HG03354 (cell line): Measurements from ENCODE around the gene SHROOM2.
"Not testable (repeated sequence)": the region's sequence is repeated elsewhere in the genome, so short reads cannot be mapped to it uniquely, and the experiment has no call there.

ENCODE experiments used
- ATAC-seq: cut with Tn5 transposase; IDR thresholded peaks from one replicate; pipeline ENCODE4 v1.9.1; 2021; ENCODE audit warnings: mild to moderate bottlenecking; ENCODE audit not compliant: unreplicated experiment, poor library complexity, severe bottlenecking

SHROOM2 gene, protein sequence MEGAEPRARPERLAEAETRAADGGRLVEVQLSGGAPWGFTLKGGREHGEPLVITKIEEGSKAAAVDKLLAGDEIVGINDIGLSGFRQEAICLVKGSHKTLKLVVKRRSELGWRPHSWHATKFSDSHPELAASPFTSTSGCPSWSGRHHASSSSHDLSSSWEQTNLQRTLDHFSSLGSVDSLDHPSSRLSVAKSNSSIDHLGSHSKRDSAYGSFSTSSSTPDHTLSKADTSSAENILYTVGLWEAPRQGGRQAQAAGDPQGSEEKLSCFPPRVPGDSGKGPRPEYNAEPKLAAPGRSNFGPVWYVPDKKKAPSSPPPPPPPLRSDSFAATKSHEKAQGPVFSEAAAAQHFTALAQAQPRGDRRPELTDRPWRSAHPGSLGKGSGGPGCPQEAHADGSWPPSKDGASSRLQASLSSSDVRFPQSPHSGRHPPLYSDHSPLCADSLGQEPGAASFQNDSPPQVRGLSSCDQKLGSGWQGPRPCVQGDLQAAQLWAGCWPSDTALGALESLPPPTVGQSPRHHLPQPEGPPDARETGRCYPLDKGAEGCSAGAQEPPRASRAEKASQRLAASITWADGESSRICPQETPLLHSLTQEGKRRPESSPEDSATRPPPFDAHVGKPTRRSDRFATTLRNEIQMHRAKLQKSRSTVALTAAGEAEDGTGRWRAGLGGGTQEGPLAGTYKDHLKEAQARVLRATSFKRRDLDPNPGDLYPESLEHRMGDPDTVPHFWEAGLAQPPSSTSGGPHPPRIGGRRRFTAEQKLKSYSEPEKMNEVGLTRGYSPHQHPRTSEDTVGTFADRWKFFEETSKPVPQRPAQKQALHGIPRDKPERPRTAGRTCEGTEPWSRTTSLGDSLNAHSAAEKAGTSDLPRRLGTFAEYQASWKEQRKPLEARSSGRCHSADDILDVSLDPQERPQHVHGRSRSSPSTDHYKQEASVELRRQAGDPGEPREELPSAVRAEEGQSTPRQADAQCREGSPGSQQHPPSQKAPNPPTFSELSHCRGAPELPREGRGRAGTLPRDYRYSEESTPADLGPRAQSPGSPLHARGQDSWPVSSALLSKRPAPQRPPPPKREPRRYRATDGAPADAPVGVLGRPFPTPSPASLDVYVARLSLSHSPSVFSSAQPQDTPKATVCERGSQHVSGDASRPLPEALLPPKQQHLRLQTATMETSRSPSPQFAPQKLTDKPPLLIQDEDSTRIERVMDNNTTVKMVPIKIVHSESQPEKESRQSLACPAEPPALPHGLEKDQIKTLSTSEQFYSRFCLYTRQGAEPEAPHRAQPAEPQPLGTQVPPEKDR (N-terminal part only)

GRCh38 chrX:9785944-9786797 is at the start of gene SHROOM2:
Gene SHROOM2, plus strand, starts transcription at chrX:9786429. Its CDS starts 117 bp downstream, at chrX:9786546.
- ATAC-seq: no peak

- no peak for ATAC-seq
Measured at GRCh38 chrX:9737363-9737762, 48.9 kb upstream of the SHROOM2 start.

DNA sequence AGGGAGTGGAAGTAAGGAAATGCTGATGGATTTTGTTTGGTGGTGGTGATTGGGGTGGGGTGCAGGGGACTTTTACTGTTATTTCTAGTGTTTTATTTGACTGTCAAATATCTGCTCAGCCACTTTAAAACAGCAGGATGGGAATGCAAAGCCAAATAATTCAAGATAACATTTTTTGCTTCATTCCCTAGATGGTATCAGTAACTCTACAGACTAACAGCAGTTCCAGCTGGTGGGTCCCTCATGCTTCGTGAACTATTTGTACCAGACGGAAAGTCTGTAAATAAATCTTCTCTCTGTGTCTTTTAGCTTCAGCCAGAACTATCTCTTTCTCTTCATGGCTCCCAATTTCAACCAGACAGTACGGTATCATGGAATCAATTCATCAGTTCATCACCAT is 48.1 kb upstream of the SHROOM2 start:
- no peak for ATAC-seq

- no peak for ATAC-seq
Measured at GRCh38 chrX:9739130-9739529, 47.1 kb upstream of the SHROOM2 start.

- no peak for ATAC-seq
Measured at GRCh38 chrX:9745417-9746115, 40.7 kb upstream of the SHROOM2 start.

GRCh38 chrX:9746148-9746888 is 39.9 kb upstream of the SHROOM2 start:
- no peak for ATAC-seq

GRCh38 chrX:9747644-9748043 is 38.6 kb upstream of the SHROOM2 start:
- ATAC-seq: no peak

DNA sequence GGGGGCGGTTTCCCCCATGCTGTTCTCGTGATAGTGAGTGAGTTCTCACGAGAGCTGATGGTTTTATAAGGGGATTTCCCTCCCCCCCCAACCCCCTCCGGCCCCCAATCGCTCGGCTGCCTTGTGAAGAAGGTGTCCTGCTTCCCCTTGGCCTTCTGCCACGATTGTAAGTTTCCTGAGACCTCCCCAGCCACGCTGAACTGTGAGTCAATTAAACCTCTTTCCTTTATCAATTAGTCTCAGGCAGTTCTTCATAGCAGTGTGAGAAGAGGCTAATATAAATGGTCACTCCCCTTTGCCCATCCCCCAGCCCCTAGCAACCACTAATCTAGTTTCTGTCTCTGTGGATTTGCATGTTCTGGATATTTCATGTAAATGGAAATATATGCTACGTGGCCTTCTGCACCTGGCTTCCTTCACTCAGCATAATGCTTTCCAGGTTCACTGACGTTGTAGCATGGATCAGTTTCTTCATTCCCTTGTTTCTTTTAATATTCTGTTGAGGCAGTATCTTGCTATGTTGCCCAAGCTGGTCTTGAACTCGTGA is 37.0 kb upstream of the SHROOM2 start:
- ATAC-seq: no peak

GRCh38 chrX:9757366-9757765 is 28.9 kb upstream of the SHROOM2 start:
- no peak for ATAC-seq

GRCh38 chrX:9758021-9758638 is 28.1 kb upstream of the SHROOM2 start:
- no peak for ATAC-seq

DNA sequence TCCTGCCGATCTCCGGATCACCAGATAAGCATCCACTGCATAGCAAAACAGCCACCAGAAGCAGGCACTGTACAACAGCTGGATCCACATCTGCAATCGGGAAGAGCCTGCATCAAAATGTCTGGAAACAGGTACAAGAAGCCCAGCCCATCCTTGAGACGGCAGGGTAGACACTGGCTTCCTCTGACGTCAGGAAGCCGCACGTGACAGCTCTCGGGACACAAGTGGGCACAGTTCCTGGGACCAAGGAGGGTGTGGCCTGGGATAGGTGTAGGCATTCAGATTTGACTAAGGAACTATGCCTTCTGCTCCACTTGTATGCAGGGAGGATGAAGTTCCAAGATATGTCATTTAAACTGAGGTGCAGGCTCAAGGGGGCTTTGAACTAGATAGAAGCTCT is 26.9 kb upstream of the SHROOM2 start:
- ATAC-seq: no peak

GRCh38 chrX:9765072-9765736 is 21.0 kb upstream of the SHROOM2 start:
- ATAC-seq: no peak

- no peak for ATAC-seq
Measured at GRCh38 chrX:9765737-9766097, 20.5 kb upstream of the SHROOM2 start, which contains the start of gene GPR143. Gene GPR143, minus strand, starts transcription at chrX:9765847. Its CDS starts 30 bp downstream, at chrX:9765817.

- ATAC-seq: no peak
Measured at GRCh38 chrX:9767375-9767774, 18.9 kb upstream of the SHROOM2 start.

DNA sequence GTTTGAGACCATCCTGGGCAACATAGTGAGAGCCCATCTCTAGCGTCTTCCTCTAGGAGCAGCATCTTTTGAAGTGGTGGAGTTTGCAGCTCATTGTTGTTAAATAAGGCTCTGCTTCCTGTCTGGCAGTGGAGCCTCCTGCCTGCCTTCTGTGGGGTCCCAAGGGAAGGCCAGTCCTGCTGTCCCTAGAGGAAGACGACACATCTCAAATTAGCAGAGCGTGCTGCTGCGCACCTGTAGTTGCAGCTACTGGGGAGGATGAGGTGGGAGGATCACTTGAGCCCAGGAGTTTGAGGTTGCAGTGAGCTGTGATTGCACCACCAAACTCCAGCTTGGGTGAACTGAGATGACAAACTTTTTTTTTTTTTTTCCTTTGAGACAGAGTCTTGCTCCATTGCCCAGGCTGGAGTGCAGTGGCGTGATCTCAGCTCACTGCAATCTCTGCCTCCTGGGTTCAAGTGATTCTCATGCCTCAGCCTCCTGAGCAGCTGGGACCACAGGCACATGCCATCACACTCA is 17.8 kb upstream of the SHROOM2 start:
- ATAC-seq: not testable (repeated sequence)

DNA sequence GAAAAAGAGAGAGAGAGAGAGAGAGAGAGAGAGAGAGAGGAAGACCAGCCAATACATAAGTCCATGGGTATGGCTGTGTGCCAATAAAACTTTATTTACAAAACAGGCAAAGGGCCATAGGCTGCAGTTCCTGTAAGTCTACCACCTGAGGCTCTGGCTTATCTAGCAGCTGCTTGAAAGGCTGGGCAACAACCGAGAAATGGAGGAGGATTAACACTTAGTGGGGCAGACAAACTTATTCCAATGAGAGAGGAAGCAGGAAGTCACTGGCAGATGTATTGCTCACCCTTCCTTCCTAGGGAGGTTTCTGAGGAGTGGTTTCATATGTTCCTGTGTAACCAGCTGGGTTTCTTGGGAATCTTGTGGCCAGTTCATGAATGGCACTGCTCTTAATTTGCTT is 15.9 kb upstream of the SHROOM2 start:
- ATAC-seq: no peak
